Posterior cingulate gyrus (tissue), 11 donors: ENCODE results near the gene NDUFB6.
"Not testable (repeated sequence)": the region's sequence is repeated elsewhere in the genome, so short reads cannot be mapped to it uniquely, and the experiment has no call there.

ENCODE experiments used
- DNase-seq, 10 donors: peaks; one replicate each; pipeline versions ENCODE4 v3.0.0 to v3.0.0-alpha.2; 2020 to 2021; ENCODE audit warnings: mixed read lengths in 3 of 10
- intact Hi-C: fragments of 100-400 bp; cut with DNase I; formaldehyde crosslinking; loops from one replicate; pipeline ENCODE4 v1.15.1; 2023

The NDUFB6 gene

DNA sequence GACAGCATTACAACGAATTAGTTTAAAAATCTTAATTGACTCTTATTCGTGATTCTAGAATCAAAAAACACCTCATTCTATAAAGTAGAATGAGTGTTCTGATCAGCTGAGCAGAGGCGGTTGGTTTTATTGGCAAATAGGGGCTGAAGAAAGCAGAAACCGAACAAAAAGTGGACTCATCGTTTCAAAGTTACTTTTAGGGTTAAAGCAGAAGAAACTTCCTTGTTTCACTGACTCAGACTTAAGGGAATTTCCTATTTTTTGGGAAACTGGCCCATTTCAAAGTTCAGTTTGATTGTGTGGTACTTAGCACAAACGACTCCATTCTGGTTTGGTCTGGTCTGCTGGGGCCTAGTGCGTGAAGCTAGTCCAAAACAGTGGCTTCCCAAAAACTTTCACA, 862 bp upstream of the NDUFB6 start:
- DNase-seq = no peak
- intact Hi-C loops = no loop called here

DNA sequence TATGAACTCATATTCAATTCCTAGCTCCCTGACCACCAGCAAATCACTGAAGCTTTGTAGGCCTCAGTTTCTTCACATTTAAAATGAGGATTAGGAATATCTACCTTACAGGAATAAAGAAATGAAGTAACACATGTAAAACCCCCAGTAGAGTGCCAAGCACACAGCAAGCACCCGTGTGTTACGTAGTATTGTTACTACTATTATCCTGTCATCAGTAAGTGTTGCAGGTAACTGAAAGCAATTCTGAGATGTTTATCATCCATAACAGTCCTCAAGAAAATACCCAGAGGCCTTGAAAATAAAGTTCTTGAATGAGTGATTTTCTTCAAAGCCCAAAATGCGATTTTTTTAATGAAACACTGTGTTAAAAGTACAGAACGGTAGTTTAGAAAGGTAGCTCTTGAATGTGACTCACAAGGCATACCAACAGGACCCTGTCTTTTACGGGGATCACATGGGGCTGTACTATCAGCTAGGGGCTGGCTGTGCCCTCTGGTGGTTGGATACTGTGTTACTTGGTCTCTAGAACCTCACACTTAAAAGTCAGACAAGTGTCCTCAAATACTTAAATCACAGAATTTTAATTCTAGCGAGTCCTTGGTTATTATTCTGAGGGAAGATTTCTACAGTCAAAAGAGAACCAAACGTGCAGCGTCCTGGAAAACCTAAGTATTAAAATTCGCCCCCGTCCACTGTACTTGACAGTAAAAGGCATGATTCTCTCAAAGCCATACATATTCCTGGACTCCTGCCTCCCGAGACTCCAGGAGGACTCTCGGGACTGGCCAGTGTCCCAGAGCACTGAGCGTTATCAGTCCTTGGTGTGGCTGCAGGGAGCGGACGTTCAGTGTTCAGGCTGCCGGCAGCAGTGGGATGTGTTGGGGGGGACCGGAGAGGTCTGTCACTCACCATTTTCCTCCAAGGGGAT, 725 bp downstream of the NDUFB6 start:
- DNase-seq = peak in 8 of 10 donors; percentile 43 to 89 (median 66)
- intact Hi-C loops = loop anchor here (1.0 kb wide), 1 partner anchor 20 kb away; the partner anchor contains the start of genes SMIM27 and TOPORS

DNA sequence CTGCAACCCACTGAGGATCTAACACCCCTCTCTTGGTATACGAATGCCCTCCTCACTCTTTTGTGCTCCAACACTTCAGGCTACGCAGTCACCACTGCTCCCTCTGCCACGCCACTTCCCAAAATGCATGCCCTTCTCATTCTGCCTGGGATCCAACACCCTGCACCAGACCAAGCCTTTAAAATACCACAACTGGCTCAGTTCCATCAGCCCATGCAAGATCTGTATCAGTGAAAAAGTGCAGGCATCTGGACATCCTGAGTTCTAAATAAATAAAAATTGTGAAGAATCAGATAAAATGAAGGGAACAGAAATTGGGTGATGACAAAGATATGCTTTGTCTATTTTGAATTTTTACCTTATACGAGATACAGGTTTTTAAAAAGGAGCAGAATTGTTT, 2.7 kb downstream of the NDUFB6 start:
- DNase-seq = no peak
- intact Hi-C loops = no loop called here

DNA sequence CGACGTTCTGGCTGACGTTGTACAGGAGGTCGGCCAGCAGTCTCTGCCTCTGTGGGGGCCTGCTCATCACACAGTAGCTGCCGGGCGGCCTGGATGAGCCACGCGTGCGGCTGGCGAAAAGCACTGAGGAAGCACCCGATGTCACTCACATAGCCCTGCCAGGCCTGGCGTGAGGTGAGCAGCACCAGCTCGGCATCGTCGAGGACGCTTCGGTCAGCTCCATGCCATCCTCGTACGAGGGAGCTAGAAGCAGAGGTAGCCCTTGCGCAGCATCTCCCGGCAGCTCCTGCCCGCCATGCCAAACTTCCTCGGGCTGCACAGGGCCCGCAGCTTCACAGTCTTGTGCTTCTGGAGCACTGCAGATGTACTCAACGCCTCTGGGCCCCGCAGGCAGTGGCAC, 6.2 kb downstream of the NDUFB6 start:
- peak in 1 of 10 donors; percentile 74 for DNase-seq
- intact Hi-C loops = no loop called here

DNA sequence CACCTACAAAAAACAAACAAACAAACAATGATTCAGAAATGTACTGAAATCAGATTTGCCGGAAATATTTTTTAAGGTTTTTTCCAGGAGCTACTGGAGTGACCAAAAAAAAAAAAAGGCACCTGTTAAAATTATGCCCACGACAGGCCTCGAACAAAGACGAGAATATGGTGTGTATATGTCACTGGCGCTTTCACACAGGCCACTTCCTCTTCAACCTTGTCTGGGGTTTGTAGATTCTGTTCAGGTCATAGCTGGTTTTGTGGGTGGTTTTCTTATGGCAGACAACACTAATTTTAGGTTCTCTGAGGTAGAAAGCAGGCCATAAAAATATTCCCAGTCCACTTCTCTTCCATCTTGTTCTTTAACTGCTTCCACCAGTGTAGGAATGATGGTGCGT, 7.0 kb downstream of the NDUFB6 start:
- intact Hi-C loops = no loop called here
- no peak for DNase-seq

DNA sequence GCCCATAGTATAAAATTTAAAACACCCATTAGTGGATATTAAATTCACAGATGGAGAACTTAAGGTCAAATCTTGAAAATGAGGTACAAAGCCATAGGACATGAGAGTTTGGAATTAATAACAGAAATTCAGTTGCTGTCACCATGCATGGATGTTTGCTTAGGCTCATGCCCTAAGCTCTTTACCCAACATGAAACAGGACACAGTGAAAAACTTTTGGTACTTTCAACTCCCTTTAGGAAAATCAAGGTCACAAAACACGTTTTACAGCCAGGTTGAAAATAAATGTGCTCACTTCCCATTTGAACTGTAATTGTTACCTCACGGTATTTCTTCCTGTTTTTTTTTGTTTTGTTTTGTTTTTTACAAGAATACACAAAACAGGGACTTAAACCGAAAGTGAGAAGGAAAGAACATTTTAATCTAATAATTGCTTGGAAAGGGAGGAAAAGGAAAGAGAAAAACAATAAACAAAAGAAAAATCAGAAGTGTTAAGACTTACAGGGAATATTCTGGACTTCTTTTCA, 14.5 kb downstream of the NDUFB6 start:
- intact Hi-C loops = loop anchor here (10.0 kb wide), 1 partner anchor 174 kb away; the partner anchor contains the start of gene ACO1
- no peak for DNase-seq

DNA sequence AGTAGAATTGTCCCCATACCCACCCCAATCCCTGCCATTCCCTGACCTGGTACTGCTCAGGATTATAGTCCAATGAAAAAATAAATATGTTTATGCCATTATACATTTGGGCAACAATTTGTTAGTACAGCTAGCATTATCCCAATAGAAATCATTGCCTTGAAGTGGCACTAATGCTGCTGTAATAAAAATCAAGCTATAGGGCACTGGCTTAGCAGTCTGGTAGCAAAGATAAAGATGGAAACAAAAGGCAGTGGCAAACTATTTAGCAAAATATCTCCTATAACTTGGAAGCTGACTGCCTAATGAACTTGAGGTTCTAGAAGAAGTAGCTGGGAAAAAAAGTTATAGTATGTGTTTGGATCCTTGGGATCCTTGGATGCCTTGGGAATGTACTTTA, 18.4 kb downstream of the NDUFB6 start:
- intact Hi-C loops = loop anchor here (10.0 kb wide), 1 partner anchor 170 kb away; the partner anchor contains the start of gene ACO1
- no peak for DNase-seq

DNA sequence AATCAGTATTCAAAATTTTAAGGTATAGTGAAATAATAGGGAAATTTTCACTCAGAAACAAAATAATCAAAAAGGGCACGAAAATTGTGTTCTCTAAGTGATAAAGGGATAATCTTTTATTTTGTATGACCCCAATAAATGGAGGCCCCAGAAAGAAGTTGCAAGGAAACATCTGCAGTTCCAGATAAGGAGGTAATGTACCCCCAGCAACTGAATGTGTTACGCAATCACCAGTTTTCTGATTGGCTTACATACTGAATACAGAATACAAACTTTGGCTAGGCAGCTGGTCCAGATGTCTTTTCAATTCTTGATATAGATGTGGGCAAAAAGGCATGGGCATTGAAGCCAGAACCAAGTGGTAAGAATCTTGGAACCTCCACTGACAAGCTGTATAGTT, 18.9 kb downstream of the NDUFB6 start:
- no peak for DNase-seq
- intact Hi-C loops = loop anchor here (10.0 kb wide), 1 partner anchor 169 kb away; the partner anchor contains the start of gene ACO1

DNA sequence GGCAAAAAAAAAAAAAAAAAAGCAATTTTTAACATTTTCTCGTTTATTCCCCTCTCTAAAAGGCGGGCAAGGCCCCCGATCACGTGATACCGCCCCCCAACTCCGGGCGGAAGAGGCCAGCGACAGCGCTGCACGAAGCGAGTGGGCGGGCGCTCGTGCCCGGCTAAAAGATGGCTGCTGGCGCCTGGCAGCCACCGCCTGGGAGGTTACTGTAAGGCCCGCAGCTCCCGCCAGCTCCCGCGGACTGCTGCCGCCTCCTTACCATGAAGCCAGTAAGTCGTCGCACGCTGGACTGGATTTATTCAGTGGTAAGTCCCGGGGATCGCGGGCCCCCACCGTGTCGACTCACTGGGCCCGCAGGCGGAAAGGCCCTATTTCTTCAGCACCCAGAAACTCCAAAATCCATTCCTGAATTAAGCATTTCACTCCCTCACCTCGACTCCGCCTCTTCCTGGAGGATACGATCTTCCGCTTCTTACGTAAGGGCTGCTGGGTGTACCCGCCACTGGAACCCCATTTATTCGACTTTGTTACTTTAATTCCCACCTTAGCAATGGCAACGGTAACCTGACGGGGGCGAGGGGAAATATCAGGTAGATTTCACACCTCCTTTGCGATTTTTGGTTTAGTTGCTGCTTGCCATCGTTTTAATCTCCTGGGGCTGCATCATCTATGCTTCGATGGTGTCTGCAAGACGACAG, 20.6 kb downstream of the NDUFB6 start, which contains the start of the genes SMIM27 and TOPORS:
SMIM27 (plus strand) TSS at position 156 of the 701 bp plus-strand sequence; CDS start at position 264, 108 bp downstream.
TOPORS (minus strand) TSS at position 415 of the 701 bp plus-strand sequence; CDS start at position 265, 150 bp downstream.
- intact Hi-C loops = loop anchor here (1.0 to 10.0 kb wide), 2 partner anchors 20 to 168 kb away; partner anchors contain the start of gene ACO1
- DNase-seq = peak; percentile 81 to 98 (median 88)

DNA sequence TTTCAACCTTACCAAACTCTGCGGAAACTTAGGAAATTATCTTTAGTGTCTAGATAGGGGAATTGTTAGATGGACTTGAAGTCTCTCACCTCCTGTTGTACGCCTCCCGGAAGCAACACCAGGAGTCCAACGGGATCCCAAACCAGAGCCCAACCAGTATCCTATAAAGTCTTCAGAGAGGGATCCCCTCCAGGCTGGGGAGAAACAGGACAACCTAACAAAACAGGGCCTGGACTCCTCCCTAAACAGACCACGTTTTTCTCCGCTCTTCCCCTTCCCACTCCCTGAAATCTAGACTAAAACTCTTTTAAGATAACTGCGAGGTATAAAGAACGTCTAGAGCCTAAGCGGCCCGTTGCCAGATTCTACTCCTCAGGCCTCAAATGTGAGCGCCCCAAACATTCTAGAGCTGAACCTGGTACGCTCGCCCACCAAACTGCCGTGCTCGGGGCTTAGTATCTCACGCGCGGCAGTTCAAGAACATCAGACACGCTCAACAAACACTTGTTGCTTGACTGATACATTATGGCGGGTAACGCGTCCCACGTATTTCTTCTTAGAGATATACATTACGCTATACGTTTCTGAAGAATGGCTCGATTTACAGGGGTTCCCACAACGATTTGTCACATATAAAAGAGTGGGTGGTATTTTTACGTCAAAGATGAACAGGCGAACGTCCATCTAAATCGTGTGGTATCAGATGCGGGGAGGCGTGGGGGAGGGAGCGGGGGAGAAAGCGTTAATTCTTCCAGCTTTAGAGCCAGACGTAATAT, 21.5 kb downstream of the NDUFB6 start:
- intact Hi-C loops = loop anchor here (1.0 to 10.0 kb wide), 3 partner anchors 21 to 167 kb away; partner anchors contain the start of genes ACO1 and RIGI
- peak in 3 of 10 donors; percentile 32 to 66 (median 37) for DNase-seq

DNA sequence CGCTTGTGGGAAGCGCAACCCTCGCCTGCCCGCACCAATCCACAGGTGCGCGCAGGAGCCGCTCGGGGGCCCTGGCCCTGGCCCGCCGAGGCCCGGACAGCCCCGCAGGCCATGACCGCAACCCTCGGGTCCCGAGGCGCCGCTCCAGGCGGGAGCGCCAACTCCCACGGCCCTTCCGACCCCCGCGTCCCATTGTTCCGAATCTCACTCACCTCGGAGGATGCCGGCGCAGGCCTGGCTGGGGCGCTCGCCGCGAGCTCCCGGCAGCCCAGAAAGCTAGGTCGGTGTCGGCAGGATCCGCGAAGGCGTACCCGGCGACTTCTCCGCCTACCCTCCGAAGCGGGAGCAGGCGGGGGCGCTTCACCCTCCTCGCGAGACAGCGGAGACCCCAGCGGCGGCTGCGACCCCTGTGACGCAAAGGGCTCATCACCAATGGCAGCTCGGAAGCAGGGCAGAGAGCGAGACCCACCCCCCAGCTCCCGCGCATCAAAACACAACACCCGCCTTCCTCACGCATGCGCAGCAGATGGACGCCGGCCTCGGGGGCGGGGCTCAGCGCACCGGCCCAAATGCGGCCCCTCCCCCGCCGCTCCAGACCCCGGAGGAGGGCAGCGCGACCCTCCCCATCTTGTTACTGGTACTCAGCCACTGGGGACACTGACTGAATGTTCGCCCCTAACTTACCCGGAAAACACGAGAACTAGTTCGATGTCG, 22.2 kb downstream of the NDUFB6 start:
- peak; percentile 91 to 99 (median 94) for DNase-seq
- intact Hi-C loops = loop anchor here (2.0 to 10.0 kb wide), 2 partner anchors 24 to 166 kb away; partner anchors contain the start of genes ACO1 and RIGI

DNA sequence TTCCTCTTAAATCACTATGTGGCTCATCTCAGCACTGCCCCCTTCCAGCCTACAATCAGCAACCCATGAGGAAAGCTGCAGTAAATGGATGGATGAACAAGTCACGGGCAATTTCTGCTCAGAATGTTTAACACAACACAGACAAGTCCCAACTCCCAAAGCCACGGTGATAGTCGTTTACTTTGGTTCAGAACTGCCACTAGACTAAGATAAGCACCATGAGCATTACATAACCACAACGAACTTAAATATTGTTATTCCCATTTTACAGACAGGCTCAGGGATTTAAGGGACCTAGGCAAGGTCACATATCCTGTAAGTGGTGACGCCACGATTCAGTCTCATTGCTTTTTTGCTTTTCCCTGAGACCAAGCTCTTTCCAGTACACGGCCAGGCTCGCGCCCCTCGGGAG, 22.8 kb downstream of the NDUFB6 start:
- intact Hi-C loops = loop anchor here (2.0 to 10.0 kb wide), 2 partner anchors 23 to 165 kb away; partner anchors contain the start of genes ACO1 and RIGI
- peak in 1 of 10 donors; percentile 64 for DNase-seq

DNA sequence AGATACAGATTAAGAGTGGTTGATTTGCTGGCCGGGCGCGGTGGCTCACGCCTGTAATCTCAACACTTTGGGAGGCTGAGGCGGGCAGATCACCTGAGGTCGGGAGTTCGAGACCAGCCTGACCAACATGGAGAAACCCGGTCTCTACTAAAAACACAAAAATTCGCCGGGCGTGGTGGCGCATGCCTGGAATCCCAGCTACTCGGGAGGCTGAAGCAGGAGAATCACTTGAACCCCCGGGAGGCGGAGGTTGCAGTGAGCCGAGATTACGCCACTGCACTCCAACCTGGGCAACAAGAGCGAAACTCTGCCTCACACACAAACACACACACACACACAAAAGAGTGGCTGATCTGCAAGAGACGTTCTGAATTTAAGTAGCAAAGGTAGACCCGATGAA, 24.7 kb downstream of the NDUFB6 start:
- peak in 2 of 10 donors; percentile 66 to 76 for DNase-seq
- intact Hi-C loops = not testable (repeated sequence)

DNA sequence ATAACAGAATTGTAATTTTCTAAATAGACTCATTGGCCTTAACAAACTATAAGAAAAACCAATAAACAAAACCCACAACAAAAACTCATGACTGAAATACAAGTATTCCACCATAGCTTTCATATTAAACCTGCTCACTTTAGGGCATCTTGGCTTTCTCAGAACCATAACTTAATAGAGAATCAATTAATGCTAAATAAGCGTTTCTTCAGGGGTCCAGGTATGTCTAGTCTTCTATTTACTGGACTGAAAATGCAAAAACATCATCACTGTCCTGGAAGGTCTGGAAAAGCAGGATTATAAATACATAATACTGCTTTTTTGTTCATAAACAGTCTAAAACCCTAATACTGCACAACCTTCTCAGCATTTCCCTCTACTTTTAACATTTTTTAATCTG, 27.1 kb downstream of the NDUFB6 start:
- intact Hi-C loops = no loop called here
- DNase-seq = no peak

DNA sequence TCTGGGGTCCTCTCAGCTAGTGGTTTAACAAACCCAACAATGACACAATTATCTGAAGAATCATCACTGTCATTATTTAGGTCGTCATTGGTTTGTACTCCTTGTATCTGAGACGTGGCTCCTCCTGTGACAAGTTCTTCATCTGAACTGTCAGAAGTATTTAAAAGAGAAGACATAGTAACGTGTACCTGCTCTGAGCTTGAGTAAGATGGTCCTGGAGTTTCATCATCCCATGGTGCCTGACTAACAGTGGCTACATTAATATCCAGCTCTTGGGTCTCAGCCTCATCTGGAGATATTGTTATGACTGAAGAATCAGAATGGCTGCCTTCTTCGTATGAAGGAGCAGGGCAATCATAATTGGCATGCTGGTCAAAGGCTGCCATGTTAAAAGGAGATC, 29.9 kb downstream of the NDUFB6 start:
- intact Hi-C loops = no loop called here
- DNase-seq = no peak

DNA sequence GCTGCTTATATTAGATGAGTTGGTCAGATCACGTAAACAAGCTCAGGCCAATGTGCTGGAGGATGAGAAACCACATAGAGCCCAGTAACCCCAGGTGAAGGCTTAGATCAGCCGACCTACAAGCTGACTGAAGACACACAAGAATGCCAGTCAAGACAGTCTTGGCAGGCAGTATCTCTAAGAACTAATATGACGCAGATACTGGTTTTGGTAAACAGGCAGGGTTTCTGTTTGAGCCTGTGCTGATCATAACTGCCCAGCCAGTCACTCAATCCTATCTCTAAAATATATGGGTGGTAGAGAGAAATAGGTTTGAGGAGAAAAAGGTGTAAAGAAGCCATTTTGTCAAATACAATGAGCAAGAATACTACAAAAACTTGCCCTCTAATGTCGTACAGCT, 39.1 kb downstream of the NDUFB6 start:
- intact Hi-C loops = no loop called here
- DNase-seq = no peak

DNA sequence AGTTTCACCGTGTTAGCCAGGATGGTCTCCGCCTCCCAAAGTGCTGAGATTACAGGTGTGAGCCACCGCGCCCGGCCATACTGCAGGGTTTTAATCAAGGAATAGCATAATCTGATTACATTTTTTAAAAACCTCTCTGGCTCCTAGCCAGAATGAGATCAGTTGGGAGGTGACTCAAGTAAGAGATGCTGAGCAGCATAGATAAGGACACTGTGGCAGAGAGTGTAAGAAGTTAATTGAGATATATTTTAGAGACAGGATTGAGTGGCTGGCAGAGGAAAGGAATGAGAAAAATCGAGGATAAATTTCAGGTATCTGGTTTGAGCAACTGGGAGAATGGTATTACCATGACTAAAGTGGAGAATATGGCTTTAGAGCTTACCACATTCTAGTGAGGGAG, 39.6 kb downstream of the NDUFB6 start:
- peak in 1 of 10 donors; percentile 60 for DNase-seq
- intact Hi-C loops = no loop called here

DNA sequence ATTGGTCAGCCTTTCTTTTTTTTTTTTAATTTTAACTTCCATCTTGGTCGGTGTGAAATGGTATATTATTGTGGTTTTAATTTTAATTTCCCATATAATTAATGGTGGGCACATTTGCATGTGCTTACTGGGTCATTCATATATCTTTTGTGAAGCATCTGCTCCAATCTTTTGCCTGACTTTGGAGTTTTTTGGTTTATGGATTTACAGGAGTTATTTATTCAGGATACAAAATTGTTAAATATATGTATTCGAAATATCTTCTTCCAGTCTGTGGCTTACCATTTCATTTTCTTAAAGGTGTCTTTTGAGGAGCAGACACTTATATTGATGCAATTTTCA, 46.3 kb downstream of the NDUFB6 start:
- DNase-seq = no peak
- intact Hi-C loops = loop anchor here (2.0 kb wide), 2 partner anchors 24 to 148 kb away; no protein-coding TSS in a partner anchor
